ENCODE measurements around the gene PPP1R12B.
"Not testable (repeated sequence)": the region's sequence is repeated elsewhere in the genome, so short reads cannot be mapped to it uniquely, and the experiment has no call there.

Gene PPP1R12B

GRCh38 chr1:202452508-202452907, 104.0 kb downstream of the PPP1R12B start:
- no peak for DNase-seq (ENCODE audit: low spot score)

- DNase-seq (ENCODE audit: low spot score) = not testable (repeated sequence)
These were observed 108.1 kb downstream of the PPP1R12B start for GRCh38 chr1:202456372-202457169.

GRCh38 chr1:202458651-202459050, 110.2 kb downstream of the PPP1R12B start:
- not testable (repeated sequence) for DNase-seq (ENCODE audit: low spot score)

- DNase-seq (ENCODE audit: low spot score) = not testable (repeated sequence)
These were observed 111.1 kb downstream of the PPP1R12B start for GRCh38 chr1:202459470-202460142.

GRCh38 chr1:202460143-202460495, 111.6 kb downstream of the PPP1R12B start:
- DNase-seq (ENCODE audit: low spot score) = not testable (repeated sequence)

GRCh38 chr1:202462342-202463076, 114.0 kb downstream of the PPP1R12B start:
- DNase-seq (ENCODE audit: low spot score) = no peak

GRCh38 chr1:202464153-202464742, 115.7 kb downstream of the PPP1R12B start:
- not testable (repeated sequence) for DNase-seq (ENCODE audit: low spot score)

GRCh38 chr1:202465644-202466270, 117.3 kb downstream of the PPP1R12B start:
- DNase-seq (ENCODE audit: low spot score) = not testable (repeated sequence)

- not testable (repeated sequence) for DNase-seq (ENCODE audit: low spot score)
These were observed 117.8 kb downstream of the PPP1R12B start for GRCh38 chr1:202466339-202466738.

GRCh38 chr1:202467381-202467780, 118.9 kb downstream of the PPP1R12B start:
- not testable (repeated sequence) for DNase-seq (ENCODE audit: low spot score)

GRCh38 chr1:202468695-202469094, 120.2 kb downstream of the PPP1R12B start:
- DNase-seq (ENCODE audit: low spot score) = not testable (repeated sequence)

- not testable (repeated sequence) for DNase-seq (ENCODE audit: low spot score)
These were observed 120.6 kb downstream of the PPP1R12B start for GRCh38 chr1:202469123-202469522.

GRCh38 chr1:202471246-202471645, 122.7 kb downstream of the PPP1R12B start:
- DNase-seq (ENCODE audit: low spot score) = no peak

GRCh38 chr1:202472347-202473124, 124.0 kb downstream of the PPP1R12B start:
- not testable (repeated sequence) for DNase-seq (ENCODE audit: low spot score)

GRCh38 chr1:202473266-202474045, 125.0 kb downstream of the PPP1R12B start:
- DNase-seq (ENCODE audit: low spot score) = not testable (repeated sequence)

GRCh38 chr1:202479661-202480060, 131.2 kb downstream of the PPP1R12B start:
- not testable (repeated sequence) for DNase-seq (ENCODE audit: low spot score)

- DNase-seq (ENCODE audit: low spot score) = not testable (repeated sequence)
These were observed 132.1 kb downstream of the PPP1R12B start for GRCh38 chr1:202480640-202481039.

GRCh38 chr1:202483362-202483761, 134.9 kb downstream of the PPP1R12B start:
- DNase-seq (ENCODE audit: low spot score) = not testable (repeated sequence)

- DNase-seq (ENCODE audit: low spot score) = not testable (repeated sequence)
These were observed 135.5 kb downstream of the PPP1R12B start for GRCh38 chr1:202484032-202484431.

- DNase-seq (ENCODE audit: low spot score) = not testable (repeated sequence)
These were observed 136.3 kb downstream of the PPP1R12B start for GRCh38 chr1:202484820-202485219.

Data from ecto neural progenitor cell (in vitro differentiated cells).